Stimulated activated CD4-positive, alpha-beta T cell treated with anti-CD3 and anti-CD28 coated beads, Interleukin-1b, Interleukin-23, amount 100 ng/mL, for 1 hour (primary cell): ENCODE data around the gene PAPSS1.

Experiments
- DNase-seq, 2 donors: peaks; one replicate each; pipeline ENCODE4 v3.0.0-alpha.2; 2020; ENCODE audit warnings: low read depth in 2 of 2

Gene PAPSS1

GRCh38 chr4:107629318-107629717 is 90.7 kb downstream of the PAPSS1 start:
- DNase-seq = no peak

- no peak for DNase-seq
These were observed 94.6 kb downstream of the PAPSS1 start for GRCh38 chr4:107625391-107625902.

- DNase-seq = no peak
These were observed 96.0 kb downstream of the PAPSS1 start for GRCh38 chr4:107624024-107624423.

GRCh38 chr4:107622006-107622405 is 98.0 kb downstream of the PAPSS1 start:
- DNase-seq = no peak

GRCh38 chr4:107619731-107620130 is 100.3 kb downstream of the PAPSS1 start:
- no peak for DNase-seq

GRCh38 chr4:107619066-107619465 is 101.0 kb downstream of the PAPSS1 start:
- no peak for DNase-seq

- no peak for DNase-seq
These were observed 101.4 kb downstream of the PAPSS1 start for GRCh38 chr4:107618656-107619055.

- DNase-seq = no peak
These were observed 103.1 kb downstream of the PAPSS1 start for GRCh38 chr4:107616838-107617389.

- DNase-seq = no peak
These were observed 104.2 kb downstream of the PAPSS1 start for GRCh38 chr4:107615809-107616208.

- no peak for DNase-seq
These were observed 116.6 kb downstream of the PAPSS1 start for GRCh38 chr4:107603430-107603829.

GRCh38 chr4:107600983-107601382 is 119.1 kb downstream of the PAPSS1 start:
- no peak for DNase-seq

GRCh38 chr4:107600436-107600835 is 119.6 kb downstream of the PAPSS1 start:
- DNase-seq = no peak

GRCh38 chr4:107599841-107600240 is 120.2 kb downstream of the PAPSS1 start:
- no peak for DNase-seq

GRCh38 chr4:107593230-107593629 is 126.8 kb downstream of the PAPSS1 start:
- no peak for DNase-seq

GRCh38 chr4:107592519-107592918 is 127.5 kb downstream of the PAPSS1 start:
- no peak for DNase-seq

GRCh38 chr4:107589269-107589668 is 130.8 kb downstream of the PAPSS1 start:
- no peak for DNase-seq

GRCh38 chr4:107586371-107586770 is 133.7 kb downstream of the PAPSS1 start:
- no peak for DNase-seq

- no peak for DNase-seq
These were observed 140.9 kb downstream of the PAPSS1 start for GRCh38 chr4:107579099-107579498.

GRCh38 chr4:107578321-107578720 is 141.7 kb downstream of the PAPSS1 start:
- DNase-seq = no peak

GRCh38 chr4:107577743-107578142 is 142.3 kb downstream of the PAPSS1 start:
- no peak for DNase-seq

- no peak for DNase-seq
These were observed 144.8 kb downstream of the PAPSS1 start for GRCh38 chr4:107575243-107575642.

- DNase-seq = no peak
These were observed 147.8 kb downstream of the PAPSS1 start for GRCh38 chr4:107572281-107572680.

- no peak for DNase-seq
These were observed 149.1 kb downstream of the PAPSS1 start for GRCh38 chr4:107570952-107571351.

GRCh38 chr4:107564326-107564725 is 155.7 kb downstream of the PAPSS1 start:
- DNase-seq = no peak
